Dermis microvascular lymphatic vessel endothelial cell (primary cell): ENCODE data around the gene FARS2. TPM values are rescaled to one million over a fixed set of nuclear protein-coding genes. Genes with fewer than 3 reads are reported as not detected.
"Not testable (repeated sequence)": the region's sequence is repeated elsewhere in the genome, so short reads cannot be mapped to it uniquely, and the experiment has no call there.

ENCODE experiments used
- DNase-seq, 2 donors: peaks; one replicate each; pipeline versions ENCODE4 v3.0.0 to v3.0.0-alpha.2; 2010; ENCODE audit warnings: low read depth in 2 of 2
- total RNA-seq: library from RNA; depleted of rRNA; stranded (reverse); fragments of >200 nt; gene quantifications from 2 replicates; pipeline ENCODE4 v1.2.1, GENCODE V29; 2014

FARS2 gene
- total RNA-seq, 1 donor from 2014 or later = 26.8 TPM

DNA sequence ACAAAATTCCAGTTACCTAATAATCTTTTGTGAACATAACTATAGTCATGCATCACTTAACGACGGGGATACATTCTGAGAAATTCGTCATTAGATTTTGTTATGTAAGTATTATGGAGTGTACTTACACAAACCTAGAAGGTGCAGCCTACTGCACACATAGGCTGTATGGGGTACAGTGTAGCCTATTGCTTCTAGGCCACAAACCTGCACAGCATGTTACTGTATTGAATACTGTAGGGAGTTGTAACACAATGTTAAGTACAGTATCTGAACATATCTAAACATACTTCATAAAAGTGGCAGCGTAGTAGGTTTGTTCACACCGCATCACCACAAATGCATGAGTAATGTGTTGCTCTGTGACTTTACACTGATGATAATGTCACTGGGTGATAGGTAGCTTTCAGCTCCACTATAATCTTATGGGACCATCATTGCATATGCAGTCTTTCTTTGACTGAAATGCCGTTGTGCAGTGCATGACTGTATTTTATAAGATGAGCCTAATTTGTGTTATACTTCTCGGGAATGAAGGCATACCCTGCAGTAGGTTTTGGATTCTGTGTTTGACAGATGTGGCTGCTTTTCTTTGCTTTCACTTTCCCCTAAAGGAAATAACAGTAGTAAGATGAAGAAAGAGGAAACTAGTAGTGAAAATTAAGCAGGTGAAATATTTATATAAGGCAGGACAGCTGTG, 365.6 kb downstream of the FARS2 start:
- no peak for DNase-seq

DNA sequence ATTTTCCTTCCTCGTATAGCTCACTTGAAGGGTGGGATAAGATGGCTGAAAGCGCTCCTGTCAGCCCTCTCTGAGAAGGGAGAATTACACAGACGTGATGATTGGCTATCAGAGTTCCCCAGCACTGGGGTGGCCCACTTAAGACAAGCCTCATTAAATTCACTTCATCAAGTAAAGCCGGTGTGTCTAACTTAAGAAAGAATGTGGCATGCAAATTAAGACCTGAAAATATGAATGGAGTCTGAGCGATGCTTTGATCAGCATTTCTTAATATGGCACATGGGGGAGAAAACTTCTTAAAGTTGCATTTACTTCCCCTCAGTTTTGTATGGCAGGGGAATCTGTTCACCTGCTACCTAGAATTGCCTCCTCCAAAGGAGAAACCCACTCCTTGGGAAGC, 369.3 kb downstream of the FARS2 start:
- no peak for DNase-seq

GRCh38 chr6:5632348-5632935, 371.1 kb downstream of the FARS2 start:
- no peak for DNase-seq

- DNase-seq = no peak
Measured at GRCh38 chr6:5634525-5634924, 373.2 kb downstream of the FARS2 start.

DNA sequence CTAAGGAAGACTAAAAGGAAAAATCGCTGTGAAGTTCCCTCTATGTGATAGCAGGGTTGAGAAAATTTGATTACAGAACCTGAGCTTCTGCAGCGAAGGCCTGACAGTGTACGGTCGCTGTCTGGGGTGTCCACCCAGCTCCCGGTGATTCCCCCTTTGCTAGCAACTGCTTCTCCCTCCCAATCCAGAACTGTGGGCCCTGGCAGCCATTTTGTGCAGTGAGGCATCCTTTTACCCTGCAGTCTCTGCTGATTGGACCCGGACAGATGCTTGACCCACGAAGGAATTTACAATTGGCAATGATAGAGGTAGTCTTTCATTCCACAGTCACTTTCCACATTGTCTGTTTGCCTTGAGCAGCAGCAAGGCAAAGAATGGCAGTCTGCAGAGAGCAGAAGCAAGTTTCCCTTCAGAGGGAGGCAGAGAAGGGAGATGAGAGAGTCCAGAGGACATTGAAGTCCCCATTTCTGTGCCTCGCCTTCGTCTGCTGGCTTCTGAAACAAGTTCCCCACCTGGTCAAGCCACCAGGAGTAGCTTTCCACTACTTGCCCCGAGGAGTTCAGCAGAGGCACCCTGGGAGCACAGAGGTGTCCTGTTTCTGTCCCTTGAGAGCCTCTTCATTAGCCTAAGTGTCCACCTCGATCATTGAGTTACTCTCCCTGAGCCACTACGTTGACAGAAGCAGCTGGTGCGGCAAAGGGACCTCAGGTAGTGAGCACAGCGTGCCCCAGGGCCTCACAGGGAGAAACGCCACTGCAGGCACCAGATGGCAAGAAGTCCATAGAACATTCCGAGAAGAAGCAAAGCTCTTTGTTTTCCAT, 375.1 kb downstream of the FARS2 start:
- no peak for DNase-seq

- DNase-seq = no peak
Measured at GRCh38 chr6:5637714-5638113, 376.4 kb downstream of the FARS2 start.

- DNase-seq = no peak
Measured at GRCh38 chr6:5638666-5639065, 377.4 kb downstream of the FARS2 start.

DNA sequence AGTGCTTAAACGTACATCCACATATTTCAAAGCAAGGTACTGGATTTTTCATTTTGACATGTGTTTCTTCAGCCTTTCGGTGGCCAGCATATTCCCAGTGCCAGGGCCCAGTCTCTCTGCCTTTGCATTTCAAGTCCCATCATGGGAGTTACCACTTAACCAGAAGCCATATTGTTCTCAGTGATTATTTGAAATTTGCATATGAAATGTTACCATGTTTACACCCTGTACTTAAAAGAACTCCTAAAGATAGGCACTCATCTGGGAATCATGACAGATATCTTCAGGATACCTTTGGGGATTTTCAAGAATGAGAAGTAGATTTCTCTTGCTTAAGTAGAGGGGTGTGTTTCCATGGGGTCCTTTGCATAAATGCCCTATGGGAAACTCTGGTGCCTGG, 377.9 kb downstream of the FARS2 start:
- no peak for DNase-seq

DNA sequence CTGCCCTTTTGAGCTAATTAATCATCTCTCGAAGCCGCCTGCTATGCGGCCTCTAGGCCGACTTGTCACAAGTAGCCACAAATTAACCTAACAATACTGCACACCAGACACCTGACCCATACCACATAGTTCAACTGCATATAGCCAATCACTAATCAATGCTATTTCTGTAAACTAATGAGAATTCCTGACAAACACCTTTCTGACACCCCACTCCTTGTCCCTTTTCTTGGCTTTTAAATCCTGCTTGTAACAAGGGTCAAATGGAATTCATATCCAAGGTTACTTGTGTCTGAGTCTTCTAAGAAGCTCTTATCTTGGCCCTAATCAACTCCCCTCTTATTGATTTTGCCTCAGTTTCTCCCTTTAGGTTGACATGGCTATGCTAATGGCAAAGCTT, 379.3 kb downstream of the FARS2 start:
- no peak for DNase-seq

GRCh38 chr6:5644523-5645185, 383.3 kb downstream of the FARS2 start:
- no peak for DNase-seq

GRCh38 chr6:5645328-5646290, 384.3 kb downstream of the FARS2 start:
- no peak for DNase-seq

- DNase-seq = no peak
Measured at GRCh38 chr6:5652406-5653137, 391.3 kb downstream of the FARS2 start.

GRCh38 chr6:5653801-5654200, 392.5 kb downstream of the FARS2 start:
- DNase-seq = no peak

- no peak for DNase-seq
Measured at GRCh38 chr6:5656226-5656625, 394.9 kb downstream of the FARS2 start.

DNA sequence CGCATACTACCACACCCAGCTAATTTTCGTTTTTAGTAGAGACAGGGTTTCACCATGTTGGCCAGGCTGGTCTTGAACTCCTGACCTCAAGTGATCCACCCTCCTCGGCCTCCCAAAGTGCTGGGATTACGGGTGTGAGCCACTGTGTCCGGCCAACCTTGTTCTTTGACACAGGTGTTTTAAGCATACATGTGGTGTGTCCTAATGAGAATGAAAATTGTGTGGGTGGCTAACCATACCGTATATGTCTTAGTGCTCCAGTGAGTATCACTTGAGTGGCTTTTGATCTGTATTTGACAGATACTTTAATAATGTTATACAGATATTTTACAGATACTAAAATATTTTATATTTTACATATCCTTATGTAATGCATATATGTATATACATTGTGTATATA, 395.4 kb downstream of the FARS2 start:
- DNase-seq = not testable (repeated sequence)

GRCh38 chr6:5657684-5658430, 396.5 kb downstream of the FARS2 start:
- DNase-seq = no peak

DNA sequence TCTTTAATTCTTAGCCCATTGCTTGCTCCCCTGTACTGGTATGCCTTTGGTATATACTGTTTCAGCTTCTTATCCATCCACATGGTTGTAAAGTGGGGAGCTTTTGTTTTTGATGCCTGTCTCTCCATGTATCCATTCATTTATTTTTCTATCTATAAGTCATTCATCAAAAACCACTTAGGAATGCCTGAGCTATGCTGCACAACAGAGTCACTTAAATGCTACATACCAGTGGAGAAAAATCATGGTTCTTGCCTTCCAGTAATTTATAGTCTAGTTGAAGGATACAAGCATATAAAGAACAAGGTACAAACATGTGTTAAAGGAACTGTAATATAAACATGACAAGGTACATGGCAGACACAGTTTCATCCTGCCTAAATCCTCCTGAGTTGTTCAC, 398.2 kb downstream of the FARS2 start:
- DNase-seq = no peak

- DNase-seq = no peak
Measured at GRCh38 chr6:5660772-5661171, 399.5 kb downstream of the FARS2 start.

DNA sequence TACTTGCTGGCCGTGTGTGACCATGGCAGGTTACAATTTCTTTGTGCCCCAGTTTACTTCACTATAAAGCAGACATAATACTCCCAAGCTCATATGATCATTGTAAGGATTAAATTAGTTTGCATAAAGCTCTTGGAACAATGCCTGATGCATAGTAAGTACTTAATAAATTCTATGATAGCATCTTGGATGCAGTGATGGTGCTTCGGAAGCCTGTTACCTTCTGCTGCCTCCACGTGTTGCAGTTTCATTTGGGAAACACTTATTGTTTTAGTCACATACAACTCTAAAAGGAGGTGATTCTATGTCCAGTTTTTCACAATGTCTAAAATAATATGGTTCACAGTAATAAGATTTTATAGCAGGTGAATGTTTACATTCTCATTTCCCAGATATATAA, 401.5 kb downstream of the FARS2 start:
- no peak for DNase-seq

GRCh38 chr6:5663259-5663658, 401.9 kb downstream of the FARS2 start:
- no peak for DNase-seq
